Stimulated activated CD8-positive, alpha-beta memory T cell treated with anti-CD3 and anti-CD28 coated beads, Interleukin-15, amount 100 ng/mL, for 4 hours (primary cell): Measurements from ENCODE around the gene THPO.
A peak's percentile ranks its signal among the peaks of the same experiment; 100 is the strongest.
"Not testable (repeated sequence)": the region's sequence is repeated elsewhere in the genome, so short reads cannot be mapped to it uniquely, and the experiment has no call there.

Source experiments
- DNase-seq, 2 donors: peaks; one replicate each; pipeline ENCODE4 v3.0.0-alpha.2; 2020; ENCODE audit warnings: low read depth in 2 of 2

The THPO gene

DNA sequence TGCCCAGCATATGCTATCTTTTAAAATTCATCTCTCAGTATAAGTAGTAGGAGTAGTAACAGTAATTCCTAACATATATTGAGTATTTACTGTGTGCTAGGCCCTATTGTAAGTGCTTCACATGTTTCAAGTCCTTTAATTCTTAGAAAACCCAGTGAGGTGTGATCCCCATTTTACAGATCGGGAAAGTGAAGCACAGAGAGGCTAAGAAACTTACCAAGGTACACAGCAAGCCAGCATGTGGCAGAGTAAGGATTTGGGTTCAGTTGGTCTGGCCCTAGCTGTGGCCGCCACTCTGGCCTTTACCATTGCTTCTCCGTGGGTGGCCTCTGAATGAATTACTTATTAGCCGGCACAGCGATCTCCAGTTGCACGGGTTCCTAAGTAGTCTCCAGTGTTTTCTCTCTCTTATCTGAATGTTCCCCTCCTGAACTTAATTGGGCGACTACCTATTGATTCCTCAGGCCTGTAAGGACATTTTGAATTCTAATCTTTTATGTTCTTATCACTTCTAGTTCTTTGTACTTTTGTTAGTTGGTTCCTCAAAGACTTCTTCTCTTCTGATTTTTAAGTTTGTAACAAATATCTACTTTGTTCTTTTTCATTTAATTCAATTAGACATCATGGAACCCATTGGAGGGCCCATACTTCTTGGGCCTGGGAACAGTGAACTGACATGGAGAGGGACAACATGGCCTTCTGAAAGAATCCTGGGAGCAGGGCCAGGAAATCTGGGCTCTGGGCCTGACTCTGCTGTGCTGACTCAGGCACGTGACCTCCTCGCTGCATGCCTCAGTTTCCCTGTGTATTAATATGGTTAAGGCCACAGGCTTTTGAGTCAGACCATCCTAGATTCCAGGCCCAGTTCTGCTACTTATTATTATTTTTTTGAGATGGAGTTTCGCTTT, 28.2 kb downstream of the THPO start:
- DNase-seq: no peak

DNA sequence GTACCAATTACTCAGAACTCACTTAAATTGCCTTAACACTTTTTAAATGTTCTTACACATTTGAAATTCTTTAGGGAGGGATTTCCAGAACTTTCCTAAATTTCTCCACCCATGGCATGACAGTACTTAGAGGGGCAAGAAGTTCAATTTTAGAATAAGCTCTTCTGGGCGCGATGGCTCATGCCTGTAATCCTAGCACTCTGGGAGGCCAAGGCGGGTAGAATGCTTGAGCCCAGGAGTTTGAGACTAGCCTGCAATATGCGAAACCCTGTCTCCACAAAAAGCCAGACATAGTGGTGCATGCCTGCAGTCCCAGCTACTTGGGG, 30.0 kb downstream of the THPO start:
- DNase-seq: no peak

DNA sequence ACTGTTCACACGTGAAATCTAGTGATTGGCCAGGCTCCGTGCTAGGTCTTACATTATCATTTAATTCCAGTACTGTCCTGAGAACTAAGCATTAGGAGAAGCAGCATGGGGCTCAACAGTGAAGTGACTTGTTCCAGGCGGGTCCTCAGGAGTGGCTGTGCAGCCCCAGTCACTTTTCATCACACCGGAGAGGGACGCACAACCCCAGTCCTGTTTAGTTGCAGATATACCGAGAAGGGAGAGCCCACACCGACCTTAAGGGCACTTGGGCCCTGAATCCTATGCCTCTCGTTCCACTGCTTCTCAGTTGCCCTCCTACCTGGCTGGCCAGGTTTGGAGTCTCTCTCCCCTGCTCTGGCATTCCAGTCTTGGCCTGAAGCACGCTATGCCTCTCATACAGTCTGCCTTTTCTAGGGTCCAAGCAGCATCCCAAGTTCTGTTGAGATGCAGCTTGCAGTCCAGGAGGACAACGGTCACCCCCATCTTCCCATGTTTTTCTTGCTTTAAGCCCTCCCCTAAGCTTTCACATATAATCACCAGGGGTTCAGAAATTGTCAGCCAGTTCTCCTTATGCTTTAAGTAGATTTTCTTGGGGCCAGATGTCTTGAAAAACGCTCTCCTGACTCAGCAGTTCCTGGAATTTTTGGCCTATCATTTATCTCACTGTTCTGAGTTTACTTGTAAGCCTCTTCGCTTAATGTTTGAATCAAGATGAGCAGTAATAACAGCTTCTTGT, 30.5 kb downstream of the THPO start:
- DNase-seq: no peak

DNA sequence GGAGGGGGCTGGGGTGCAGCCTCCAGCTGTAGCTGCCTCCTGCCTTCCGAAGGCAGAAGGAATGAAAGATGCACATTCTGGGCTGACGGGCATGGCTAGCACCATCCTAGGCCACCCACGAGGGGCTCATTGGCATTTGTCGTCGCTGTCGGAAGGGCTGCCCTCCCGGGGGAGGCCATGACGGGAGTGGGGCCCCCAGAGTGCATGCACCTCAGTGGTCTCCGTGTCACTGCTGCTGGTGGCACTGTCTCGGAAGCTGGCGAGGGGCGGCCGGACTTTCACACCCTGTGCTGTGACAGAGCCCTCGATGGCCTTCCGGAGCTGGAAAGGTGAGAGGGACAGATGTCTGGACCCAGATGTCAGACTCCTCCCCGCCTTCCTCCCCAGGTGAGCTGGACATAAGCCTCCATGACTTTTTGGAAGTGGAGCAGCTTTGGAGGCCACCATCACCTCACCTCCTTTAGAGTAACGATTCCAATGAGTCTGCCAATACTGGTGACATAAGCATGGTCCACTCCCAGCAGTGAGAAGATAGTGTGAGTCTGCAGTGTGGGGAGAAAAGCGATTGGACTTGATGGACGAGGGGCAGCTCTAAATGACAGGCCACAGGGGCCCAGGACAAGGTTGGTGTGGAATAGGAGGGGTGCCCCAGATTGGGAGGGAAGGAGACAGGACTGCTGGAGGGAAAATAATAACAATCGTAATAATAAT, 31.4 kb downstream of the THPO start:
- DNase-seq: no peak

DNA sequence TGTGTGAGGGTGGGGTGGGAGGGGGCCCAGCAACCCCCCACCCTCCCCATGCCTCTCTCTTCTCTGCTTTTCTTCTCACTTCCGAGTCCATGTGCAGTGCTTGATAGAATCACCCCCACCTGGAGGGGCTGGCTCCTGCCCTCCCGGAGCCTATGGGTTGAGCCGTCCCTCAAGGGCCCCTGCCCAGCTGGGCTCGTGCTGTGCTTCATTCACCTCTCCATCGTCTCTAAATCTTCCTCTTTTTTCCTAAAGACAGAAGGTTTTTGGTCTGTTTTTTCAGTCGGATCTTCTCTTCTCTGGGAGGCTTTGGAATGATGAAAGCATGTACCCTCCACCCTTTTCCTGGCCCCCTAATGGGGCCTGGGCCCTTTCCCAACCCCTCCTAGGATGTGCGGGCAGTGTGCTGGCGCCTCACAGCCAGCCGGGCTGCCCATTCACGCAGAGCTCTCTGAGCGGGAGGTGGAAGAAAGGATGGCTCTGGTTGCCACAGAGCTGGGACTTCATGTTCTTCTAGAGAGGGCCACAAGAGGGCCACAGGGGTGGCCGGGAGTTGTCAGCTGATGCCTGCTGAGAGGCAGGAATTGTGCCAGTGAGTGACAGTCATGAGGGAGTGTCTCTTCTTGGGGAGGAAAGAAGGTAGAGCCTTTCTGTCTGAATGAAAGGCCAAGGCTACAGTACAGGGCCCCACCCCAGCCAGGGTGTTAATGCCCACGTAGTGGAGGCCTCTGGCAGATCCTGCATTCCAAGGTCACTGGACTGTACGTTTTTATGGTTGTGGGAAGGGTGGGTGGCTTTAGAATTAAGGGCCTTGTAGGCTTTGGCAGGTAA, 32.5 kb downstream of the THPO start:
- DNase-seq: no peak

DNA sequence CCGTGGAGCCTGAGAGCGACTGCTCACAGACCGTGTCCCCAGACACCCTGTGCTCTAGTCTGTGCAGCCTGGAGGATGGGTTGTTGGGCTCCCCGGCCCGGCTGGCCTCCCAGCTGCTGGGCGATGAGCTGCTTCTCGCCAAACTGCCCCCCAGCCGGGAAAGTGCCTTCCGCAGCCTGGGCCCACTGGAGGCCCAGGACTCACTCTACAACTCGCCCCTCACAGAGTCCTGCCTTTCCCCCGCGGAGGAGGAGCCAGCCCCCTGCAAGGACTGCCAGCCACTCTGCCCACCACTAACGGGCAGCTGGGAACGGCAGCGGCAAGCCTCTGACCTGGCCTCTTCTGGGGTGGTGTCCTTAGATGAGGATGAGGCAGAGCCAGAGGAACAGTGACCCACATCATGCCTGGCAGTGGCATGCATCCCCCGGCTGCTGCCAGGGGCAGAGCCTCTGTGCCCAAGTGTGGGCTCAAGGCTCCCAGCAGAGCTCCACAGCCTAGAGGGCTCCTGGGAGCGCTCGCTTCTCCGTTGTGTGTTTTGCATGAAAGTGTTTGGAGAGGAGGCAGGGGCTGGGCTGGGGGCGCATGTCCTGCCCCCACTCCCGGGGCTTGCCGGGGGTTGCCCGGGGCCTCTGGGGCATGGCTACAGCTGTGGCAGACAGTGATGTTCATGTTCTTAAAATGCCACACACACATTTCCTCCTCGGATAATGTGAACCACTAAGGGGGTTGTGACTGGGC, 33.3 kb downstream of the THPO start:
- DNase-seq: no peak

DNA sequence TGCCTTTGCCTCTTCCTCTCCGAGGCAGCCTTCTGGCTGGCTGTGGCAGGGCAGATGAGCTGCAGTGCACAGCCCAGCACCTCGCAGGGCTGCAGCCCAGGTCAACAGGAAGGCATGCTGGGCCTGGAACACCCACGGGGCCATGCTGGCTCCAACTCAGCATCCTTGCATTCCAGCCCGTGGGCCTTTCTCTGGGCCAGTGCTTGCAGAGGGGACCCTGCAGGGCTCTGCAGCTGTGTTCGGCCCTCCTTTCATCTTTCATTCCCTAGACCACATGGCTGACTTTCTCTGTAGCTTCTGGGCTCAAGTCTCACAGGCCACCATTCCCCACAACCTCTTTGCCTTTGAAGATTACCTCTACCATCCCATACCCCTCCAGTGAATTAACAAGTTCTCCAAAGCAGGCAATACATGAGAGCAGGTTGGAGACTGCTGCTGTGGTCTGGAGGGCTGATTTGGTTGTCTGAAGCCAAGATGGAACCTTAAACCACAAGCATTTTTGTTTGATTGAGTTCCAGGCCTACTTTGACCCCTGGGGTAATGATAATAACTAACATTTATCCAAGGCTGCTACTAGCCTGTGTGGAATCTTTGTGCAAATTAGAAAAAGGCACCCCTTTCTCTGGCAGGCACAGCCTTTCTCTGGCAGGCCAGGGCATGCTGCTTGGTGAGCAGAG, 34.7 kb downstream of the THPO start:
- no peak for DNase-seq

DNA sequence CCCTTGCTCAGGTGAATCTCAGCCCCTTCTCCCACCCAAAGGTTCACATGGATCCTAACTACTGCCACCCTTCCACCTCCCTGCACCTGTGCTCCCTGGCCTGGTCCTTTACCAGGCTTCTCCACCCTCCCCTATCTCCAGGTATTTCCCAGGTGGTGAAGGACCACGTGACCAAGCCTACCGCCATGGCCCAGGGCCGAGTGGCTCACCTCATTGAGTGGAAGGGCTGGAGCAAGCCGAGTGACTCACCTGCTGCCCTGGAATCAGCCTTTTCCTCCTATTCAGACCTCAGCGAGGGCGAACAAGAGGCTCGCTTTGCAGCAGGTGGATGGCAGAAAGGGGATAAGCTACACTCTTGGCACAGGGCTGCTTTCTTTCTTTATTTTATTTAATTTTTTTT, 36.1 kb downstream of the THPO start:
- no peak for DNase-seq

DNA sequence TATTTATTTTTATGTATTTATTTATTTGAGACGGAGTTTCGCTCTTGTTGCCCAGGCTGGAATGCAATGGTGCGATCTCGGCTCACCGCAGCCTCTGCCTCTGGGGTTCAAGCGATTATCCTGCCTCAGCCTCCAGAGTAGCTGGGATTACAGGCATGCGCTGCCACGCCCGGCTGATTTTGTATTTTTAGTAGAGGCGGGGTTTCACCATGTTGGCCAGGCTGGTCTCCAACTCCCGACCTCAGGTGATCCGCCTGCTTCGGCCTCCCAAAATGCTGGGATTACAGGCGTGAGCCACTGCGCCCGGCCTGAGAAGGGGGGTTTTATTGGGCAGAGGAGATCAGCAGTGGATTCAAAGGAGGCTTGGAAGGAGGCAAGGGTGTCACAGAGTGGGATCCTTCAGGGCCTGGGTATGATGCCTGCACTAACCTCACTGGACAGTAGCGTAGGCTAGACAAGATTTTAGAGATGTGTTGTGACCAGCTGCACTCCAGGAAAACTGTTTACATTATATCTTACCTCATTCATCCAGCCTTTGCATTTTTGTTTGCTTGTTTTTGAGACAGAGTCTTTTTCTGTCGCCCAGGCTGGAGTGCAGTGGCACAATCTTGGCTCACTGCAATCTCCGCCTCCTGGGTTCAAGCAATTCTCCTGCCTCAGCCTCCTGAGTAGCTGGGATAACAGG, 38.4 kb downstream of the THPO start:
- DNase-seq: not testable (repeated sequence)

DNA sequence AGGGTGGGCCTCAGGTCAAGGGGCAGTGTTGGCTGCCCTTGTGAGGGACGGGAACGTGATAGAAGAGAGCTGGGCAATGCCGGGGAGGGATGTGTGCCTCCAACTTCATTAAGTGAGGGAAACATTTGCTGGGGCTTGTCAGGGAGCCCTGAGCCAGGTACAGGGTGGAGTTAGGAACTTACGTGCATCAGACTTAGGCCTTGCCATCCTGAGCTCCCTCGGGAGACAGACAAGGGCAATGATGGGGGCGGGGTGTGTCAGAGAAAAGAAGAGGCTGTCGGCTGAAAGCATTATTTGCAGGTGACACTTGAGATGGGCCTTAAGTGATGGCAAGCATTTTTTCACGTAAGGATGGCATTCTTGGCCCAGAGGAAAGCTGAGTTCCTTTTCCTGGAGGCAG, 39.0 kb downstream of the THPO start:
- DNase-seq: no peak

DNA sequence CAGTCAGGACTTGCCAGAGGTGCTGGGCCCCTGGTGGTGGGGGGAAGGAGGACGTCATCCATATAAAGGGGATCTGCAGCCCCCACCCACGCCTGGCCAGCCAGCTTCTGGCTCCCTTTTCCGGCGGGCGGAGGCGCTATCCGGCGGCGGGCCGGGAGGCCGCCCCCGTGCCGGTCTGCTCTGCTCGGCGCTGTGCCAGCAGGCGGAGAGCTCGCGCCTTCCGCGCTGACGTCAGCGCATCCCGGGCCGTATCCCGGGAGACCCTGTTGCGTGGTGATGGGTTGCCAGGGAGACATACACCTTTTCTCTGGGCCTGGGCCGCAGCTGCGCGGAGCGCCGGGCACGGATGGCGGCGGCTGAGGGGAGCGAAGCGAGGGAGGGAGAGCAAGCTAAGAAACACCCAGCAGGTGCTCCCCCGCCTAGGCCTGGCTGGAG, 39.5 kb downstream of the THPO start:
- no peak for DNase-seq

DNA sequence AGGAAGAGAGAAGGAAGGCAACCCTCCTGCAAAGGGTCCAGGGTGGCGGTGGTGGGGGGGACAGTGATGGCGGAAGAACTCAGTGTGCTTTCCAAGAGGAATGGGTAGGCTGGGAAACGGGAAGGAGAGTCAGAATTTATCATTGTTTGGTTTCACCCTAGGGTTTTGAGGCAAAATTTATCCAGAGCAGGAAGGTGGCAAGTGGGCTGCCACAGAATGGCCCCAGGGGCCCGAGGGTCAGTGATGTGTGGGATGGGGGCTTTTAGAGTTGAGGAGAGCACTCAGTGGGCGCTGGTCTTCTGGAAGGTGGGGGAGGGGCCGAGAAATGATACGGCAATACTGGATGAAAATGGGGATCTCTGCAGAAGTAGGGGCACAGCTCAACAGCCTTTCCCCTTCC, 40.0 kb downstream of the THPO start:
- no peak for DNase-seq

DNA sequence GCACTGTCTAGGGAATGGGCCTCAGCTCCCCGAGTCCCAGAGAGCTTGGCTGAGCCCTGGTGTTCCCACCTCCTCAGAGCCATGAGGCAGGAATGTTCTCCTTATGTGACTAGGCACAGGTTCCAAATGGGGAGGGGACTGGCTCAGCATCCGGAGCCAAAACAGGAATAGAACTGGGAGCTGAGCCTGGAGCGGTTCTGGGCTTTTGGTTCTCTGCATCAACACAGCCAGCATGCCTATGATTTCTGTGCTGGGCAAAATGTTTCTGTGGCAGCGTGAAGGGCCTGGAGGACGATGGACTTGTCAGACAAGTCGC, 40.6 kb downstream of the THPO start, which contains the start of gene FAM131A:
Gene FAM131A, plus strand, starts transcription at position 202 of the 316 bp plus-strand sequence. Its CDS starts 31 bp downstream, at position 233.
- DNase-seq: no peak

DNA sequence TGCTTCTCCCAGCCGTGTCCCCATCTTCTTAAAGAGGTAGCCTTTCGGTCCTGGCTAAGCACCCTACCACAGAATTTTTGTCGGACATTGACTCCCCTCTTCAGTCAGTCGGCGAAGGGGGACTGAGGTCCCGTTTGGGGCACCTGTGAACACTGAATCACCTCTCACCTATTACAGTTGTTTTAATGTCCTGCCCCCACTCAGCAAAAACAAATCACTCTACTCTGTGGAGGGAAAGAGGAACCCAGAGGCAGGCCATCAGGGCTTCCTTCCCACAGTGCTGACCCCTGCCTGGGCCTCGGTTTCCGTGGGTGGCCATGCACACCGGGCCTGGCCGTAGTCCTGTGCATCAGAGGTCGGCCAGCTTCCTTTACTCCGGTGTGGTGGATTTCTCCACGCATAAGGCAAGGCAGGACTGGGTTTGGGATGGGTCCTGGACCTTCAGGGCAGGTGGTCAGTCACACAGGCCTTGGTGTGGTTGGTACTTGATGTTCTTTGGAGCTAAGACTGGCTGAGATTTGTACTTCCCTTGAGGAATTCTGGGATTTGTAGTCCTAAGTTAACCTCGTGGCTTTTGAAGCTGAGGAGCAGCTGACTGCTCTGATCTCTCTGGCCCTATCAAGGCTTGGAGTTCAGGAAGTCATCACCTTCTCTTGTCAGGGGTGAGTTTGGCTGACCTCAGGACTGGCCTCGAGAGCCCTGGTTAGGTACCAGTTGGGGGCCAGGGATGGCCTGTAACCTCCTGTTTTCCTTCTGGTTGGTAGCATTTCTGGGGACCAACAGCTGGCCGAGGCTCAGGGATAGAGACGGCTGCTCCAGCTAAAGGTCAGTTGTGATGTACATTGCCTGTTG, 41.2 kb downstream of the THPO start:
- DNase-seq: no peak

DNA sequence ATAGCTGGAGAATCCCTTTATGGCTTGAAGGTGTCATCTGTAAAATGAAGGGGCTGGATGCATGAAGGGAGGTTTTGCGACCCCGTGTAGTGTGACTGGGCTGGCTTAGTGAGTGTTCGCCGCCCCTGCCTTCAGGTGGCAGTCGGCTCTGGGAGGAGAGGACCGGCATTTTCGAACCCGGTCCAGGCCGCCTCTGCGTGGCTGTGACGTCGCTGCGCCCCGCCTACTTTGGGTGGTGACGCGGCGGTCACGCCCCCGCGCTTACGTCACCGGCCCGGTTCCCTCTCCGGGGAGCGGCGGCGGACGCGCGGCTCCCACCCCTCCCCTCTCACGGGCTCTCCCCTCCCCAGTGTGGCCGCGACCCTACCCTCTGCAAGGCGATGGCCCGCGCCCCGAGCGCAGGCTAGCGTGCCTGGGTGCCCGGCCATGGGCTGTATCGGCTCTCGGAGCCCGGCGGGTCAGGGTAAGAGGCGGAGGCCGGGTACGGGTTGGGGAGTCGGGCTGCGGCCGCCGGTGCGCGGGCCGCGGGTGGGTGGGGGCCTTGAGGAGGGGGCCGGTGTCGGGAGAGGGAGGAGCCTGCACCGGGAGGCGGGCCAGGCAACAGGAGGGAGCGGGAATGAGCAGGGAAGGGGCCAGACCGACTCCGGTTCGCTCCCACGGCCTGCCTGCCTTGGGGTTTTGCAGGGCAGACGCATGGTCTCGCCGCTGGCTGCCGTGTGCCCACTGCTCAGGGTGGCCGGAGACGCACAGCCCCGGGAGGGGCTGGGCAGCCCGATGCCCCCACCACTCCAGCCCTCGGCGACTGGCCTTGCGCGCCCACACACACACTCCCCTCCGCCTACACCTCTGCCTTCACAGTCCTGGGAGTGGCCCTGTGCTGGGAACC, 42.1 kb downstream of the THPO start:
- DNase-seq: peak; percentile 71 to 75

DNA sequence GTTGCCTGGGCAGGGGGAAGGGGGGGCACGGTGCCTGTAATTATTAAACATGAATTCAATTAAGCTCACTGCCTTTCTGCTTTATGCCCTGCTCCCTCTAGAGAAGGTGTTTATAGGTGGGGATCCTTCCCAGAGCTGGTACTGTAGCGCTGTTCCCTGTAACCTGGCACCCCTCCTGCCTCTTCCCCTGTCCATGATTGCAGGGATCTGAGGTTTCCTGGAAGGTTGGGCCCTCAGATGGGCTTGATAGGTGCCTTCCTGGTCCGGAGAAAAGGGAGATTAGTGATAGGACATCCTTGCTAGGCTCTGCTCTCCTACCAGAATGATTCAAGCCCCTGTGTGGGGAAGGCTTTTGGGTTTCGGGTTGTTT, 42.7 kb downstream of the THPO start:
- no peak for DNase-seq

DNA sequence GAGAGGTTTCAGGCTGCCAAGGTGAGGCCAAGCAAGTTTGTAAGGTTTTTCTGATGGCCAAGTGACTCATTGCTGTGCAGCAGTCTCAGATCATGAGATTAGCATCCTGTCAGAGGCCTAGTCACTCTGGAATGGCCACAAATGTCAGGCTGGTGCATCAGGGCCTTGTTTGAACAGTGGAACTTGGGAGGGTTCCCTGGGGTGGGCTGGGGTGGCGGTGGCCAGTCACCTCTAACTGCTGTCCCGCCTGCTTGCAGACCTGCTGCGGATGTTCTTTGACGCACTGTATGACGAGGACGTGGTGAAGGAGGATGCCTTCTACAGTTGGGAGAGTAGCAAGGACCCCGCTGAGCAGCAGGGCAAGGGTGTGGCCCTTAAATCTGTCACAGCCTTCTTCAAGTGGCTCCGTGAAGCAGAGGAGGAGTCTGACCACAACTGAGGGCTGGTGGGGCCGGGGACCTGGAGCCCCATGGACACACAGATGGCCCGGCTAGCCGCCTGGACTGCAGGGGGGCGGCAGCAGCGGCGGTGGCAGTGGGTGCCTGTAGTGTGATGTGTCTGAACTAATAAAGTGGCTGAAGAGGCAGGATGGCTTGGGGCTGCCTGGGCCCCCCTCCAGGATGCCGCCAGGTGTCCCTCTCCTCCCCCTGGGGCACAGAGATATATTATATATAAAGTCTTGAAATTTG, 43.4 kb downstream of the THPO start:
- peak in 1 of 2 donors; percentile 31 for DNase-seq
